HEK293 (cell line): ENCODE measurements around the gene ZNF175.

ENCODE experiments used
- CTCF ChIA-PET: fragments of 350-600 bp; formaldehyde crosslinking; extraction: SDS; loops from one replicate; lab custom pipeline; 2021; ENCODE audit warnings: antibody characterized with exemption; lab: Yijun Ruan, JAX
- POLR2A ChIA-PET: fragments of 300-600 bp; formaldehyde crosslinking; extraction: SDS; loops from one replicate; lab custom pipeline; 2020; ENCODE audit warnings: antibody characterized with exemption, inconsistent platforms; lab: Yijun Ruan, JAX
- H3K27ac ChIP-seq: fragments of 200-500 bp; sonication (Bioruptor generic); 2 replicates; pipeline ENCODE4 v1.5.1; 2014; ENCODE audit warnings: low read depth, low read length, control low read depth, inconsistent platforms; ENCODE audit errors: extremely low read depth
- H3K36me3 ChIP-seq, 2 experiments: fragments of 200-500 bp in 1 of 2; sonication (Bioruptor generic) in 1 of 2; 1 replicate in 1 of 2; 2 replicates in 1 of 2; pipeline ENCODE4 v1.5.1; 2014 to 2017; ENCODE audit warnings: inconsistent platforms in 2 of 2, low read length in 2 of 2; ENCODE audit not compliant: control insufficient read depth in 2 of 2, insufficient read depth in 1 of 2
- H3K4me1 ChIP-seq: fragments of 200-500 bp; sonication (Bioruptor generic); 2 replicates; pipeline ENCODE4 v1.5.1; 2014; ENCODE audit warnings: mild to moderate bottlenecking, low read length, inconsistent platforms; ENCODE audit not compliant: control insufficient read depth, insufficient read depth
- H3K4me3 ChIP-seq: 2 replicates; pipeline ENCODE4 v1.5.1; 2011; ENCODE audit warnings: low read depth, mild to moderate bottlenecking, control low read depth, low read length, moderate library complexity
- H3K9me3 ChIP-seq: fragments of 200-500 bp; sonication (Bioruptor generic); 2 replicates; pipeline ENCODE4 v1.5.1; 2014; ENCODE audit warnings: low read depth, low read length, inconsistent platforms; ENCODE audit not compliant: control insufficient read depth, insufficient read depth
- BCL11B ChIP-seq: fragments of 450-650 bp; formaldehyde crosslinking; IDR thresholded peaks from 2 replicates; pipeline ENCODE4 v1.5.1; 2016; ENCODE audit warnings: low read depth, missing biosample characterization, missing genetic modification characterization
- GLI2 ChIP-seq: fragments of 450-650 bp; formaldehyde crosslinking; IDR thresholded peaks from 2 replicates; pipeline ENCODE4; 2017; ENCODE audit warnings: missing biosample characterization, missing genetic modification characterization, low read depth, borderline replicate concordance
- IKZF3 ChIP-seq: fragments of 450-650 bp; IDR thresholded peaks from 2 replicates; pipeline ENCODE4 v1.5.0; 2018; ENCODE audit warnings: missing biosample characterization, mild to moderate bottlenecking, missing genetic modification characterization, moderate library complexity
- KLF9 ChIP-seq: fragments of 450-650 bp; formaldehyde crosslinking; IDR thresholded peaks from 2 replicates; pipeline ENCODE4 v1.5.1; 2016; ENCODE audit warnings: missing biosample characterization, missing genetic modification characterization, low read depth
- PATZ1 ChIP-seq: fragments of 450-650 bp; formaldehyde crosslinking; IDR thresholded peaks from 2 replicates; pipeline ENCODE4 v1.5.1; 2016; ENCODE audit warnings: missing biosample characterization, missing genetic modification characterization
- RBAK ChIP-seq: fragments of 450-650 bp; formaldehyde crosslinking; IDR thresholded peaks from 2 replicates; pipeline ENCODE4 v1.5.1; 2016; ENCODE audit warnings: missing biosample characterization, missing genetic modification characterization
- SCRT2 ChIP-seq: fragments of 450-650 bp; formaldehyde crosslinking; IDR thresholded peaks from 2 replicates; pipeline ENCODE4 v1.5.1; 2016; ENCODE audit warnings: missing biosample characterization, missing genetic modification characterization
- YY1 ChIP-seq: fragments of 450-650 bp; formaldehyde crosslinking; IDR thresholded peaks from 2 replicates; pipeline ENCODE4 v1.5.1; 2018; ENCODE audit warnings: missing biosample characterization, missing genetic modification characterization
- ZBTB1 ChIP-seq: fragments of 450-650 bp; formaldehyde crosslinking; IDR thresholded peaks from 2 replicates; pipeline ENCODE4 v1.5.1; 2016; ENCODE audit warnings: missing biosample characterization, missing genetic modification characterization
- ZIC2 ChIP-seq: fragments of 450-650 bp; formaldehyde crosslinking; IDR thresholded peaks from 2 replicates; pipeline ENCODE4 v1.5.1; 2016; ENCODE audit warnings: missing biosample characterization, missing genetic modification characterization
- ZNF114 ChIP-seq: fragments of 450-650 bp; formaldehyde crosslinking; IDR thresholded peaks from 2 replicates; pipeline ENCODE4 v1.5.0; 2017; ENCODE audit warnings: missing biosample characterization, missing genetic modification characterization
- ZNF133 ChIP-seq: fragments of 450-650 bp; formaldehyde crosslinking; IDR thresholded peaks from 2 replicates; pipeline ENCODE4 v1.5.1; 2016; ENCODE audit warnings: missing biosample characterization, missing genetic modification characterization
- ZNF138 ChIP-seq: fragments of 450-650 bp; formaldehyde crosslinking; IDR thresholded peaks from 2 replicates; pipeline ENCODE4 v1.5.1; 2016; ENCODE audit warnings: missing biosample characterization, missing genetic modification characterization, borderline replicate concordance
- ZNF140 ChIP-seq: fragments of 450-650 bp; formaldehyde crosslinking; IDR thresholded peaks from 2 replicates; pipeline ENCODE4 v1.5.1; 2016; ENCODE audit warnings: missing biosample characterization, missing genetic modification characterization
- ZNF16 ChIP-seq: fragments of 450-650 bp; formaldehyde crosslinking; IDR thresholded peaks from 2 replicates; pipeline ENCODE4 v1.5.1; 2016; ENCODE audit warnings: low read depth, missing biosample characterization, missing genetic modification characterization
- ZNF184 ChIP-seq: fragments of 450-650 bp; IDR thresholded peaks from 2 replicates; pipeline ENCODE4 v1.5.1; 2018; ENCODE audit warnings: missing biosample characterization, mild to moderate bottlenecking, missing genetic modification characterization
- ZNF211 ChIP-seq: fragments of 450-650 bp; formaldehyde crosslinking; IDR thresholded peaks from 2 replicates; pipeline ENCODE4 v1.5.1; 2016; ENCODE audit warnings: low read depth, missing biosample characterization, missing genetic modification characterization
- ZNF274 ChIP-seq, 2 experiments: fragments of 200-500 bp in 1 of 2; fragments of 450-650 bp in 1 of 2; sonication (Bioruptor generic) in 1 of 2; formaldehyde crosslinking in 1 of 2; IDR thresholded peaks; 2 replicates each; pipeline versions ENCODE4 v1.5.1 to v1.6.1; 2014 to 2016; ENCODE audit warnings: borderline replicate concordance in 1 of 2, inconsistent platforms in 1 of 2, low read length in 1 of 2, missing biosample characterization in 1 of 2, missing genetic modification characterization in 1 of 2
- ZNF350 ChIP-seq: fragments of 450-650 bp; formaldehyde crosslinking; IDR thresholded peaks from 2 replicates; pipeline ENCODE4 v1.5.0; 2017; ENCODE audit warnings: missing biosample characterization, mild to moderate bottlenecking, missing genetic modification characterization
- ZNF354C ChIP-seq: fragments of 450-650 bp; formaldehyde crosslinking; IDR thresholded peaks from 2 replicates; pipeline ENCODE4 v1.5.1; 2016; ENCODE audit warnings: missing biosample characterization, missing genetic modification characterization, low read depth, borderline replicate concordance
- ZNF426 ChIP-seq: fragments of 450-650 bp; formaldehyde crosslinking; IDR thresholded peaks from 2 replicates; pipeline ENCODE4 v1.5.1; 2017; ENCODE audit warnings: missing biosample characterization, missing genetic modification characterization, mild to moderate bottlenecking, inconsistent platforms, moderate library complexity
- ZNF510 ChIP-seq: fragments of 450-650 bp; formaldehyde crosslinking; IDR thresholded peaks from 2 replicates; pipeline ENCODE4 v1.5.1; 2018; ENCODE audit warnings: mild to moderate bottlenecking, missing genetic modification characterization, missing biosample characterization; ENCODE audit not compliant: insufficient replicate concordance
- ZNF544 ChIP-seq: fragments of 450-650 bp; formaldehyde crosslinking; IDR thresholded peaks from 2 replicates; pipeline ENCODE4 v1.5.0; 2017; ENCODE audit warnings: missing biosample characterization, missing genetic modification characterization
- ZNF555 ChIP-seq: fragments of 450-650 bp; formaldehyde crosslinking; conservative IDR thresholded peaks from 2 replicates; pipeline ENCODE4 v1.5.1; 2017; ENCODE audit warnings: missing biosample characterization, mild to moderate bottlenecking, missing genetic modification characterization, inconsistent platforms
- ZNF624 ChIP-seq: fragments of 450-650 bp; formaldehyde crosslinking; IDR thresholded peaks from 2 replicates; pipeline ENCODE4 v1.5.1; 2017; ENCODE audit warnings: missing biosample characterization, missing genetic modification characterization
- ZNF830 ChIP-seq: fragments of 450-650 bp; IDR thresholded peaks from 2 replicates; pipeline ENCODE4 v1.5.0; 2018; ENCODE audit warnings: missing biosample characterization, missing genetic modification characterization, low read depth, mild to moderate bottlenecking, moderate library complexity
- ZSCAN16 ChIP-seq: fragments of 450-650 bp; formaldehyde crosslinking; IDR thresholded peaks from 2 replicates; pipeline ENCODE4 v1.5.1; 2016; ENCODE audit warnings: missing biosample characterization, missing genetic modification characterization
- ZSCAN18 ChIP-seq: fragments of 450-650 bp; formaldehyde crosslinking; IDR thresholded peaks from 2 replicates; pipeline ENCODE4 v1.5.1; 2016; ENCODE audit warnings: missing biosample characterization, missing genetic modification characterization
- ZSCAN4 ChIP-seq: fragments of 450-650 bp; formaldehyde crosslinking; IDR thresholded peaks from 2 replicates; pipeline ENCODE4 v1.5.1; 2017; ENCODE audit warnings: missing biosample characterization, missing genetic modification characterization

ZNF175 gene

GRCh38 chr19:51571599-51571998, 516 bp downstream of the ZNF175 start (continued):
- TF ChIP-seq ZNF510 (tag by site-specific recombination) (no peak), YY1 (tag by site-specific recombination) (no peak)

- Histone ChIP-seq H3K27ac (no peak overlapping the region), H3K4me3 (peak overlapping the region; percentile 92; the same call in 1 of the 2 replicates)
- POLR2A ChIA-PET: no interaction called here
Observed at GRCh38 chr19:51572410-51572809, 1.3 kb downstream of the ZNF175 start.

GRCh38 chr19:51572908-51573307, 1.8 kb downstream of the ZNF175 start:
- POLR2A ChIA-PET: no interaction called here
- H3K27ac ChIP-seq: no peak overlapping the region
- H3K4me3 ChIP-seq: no peak overlapping the region
- H3K4me1 ChIP-seq: no peaks in the 10 kb centered on the region
- no peaks in the 10 kb centered on the region for H3K9me3 ChIP-seq
- TF ChIP-seq ZNF350 (no peak), ZNF114 (no peak), ZNF184 (tag by site-specific recombination) (no peak), ZNF140 (no peak), ZIC2 (tag by site-specific recombination) (no peak), ZNF624 (tag by site-specific recombination) (no peak), GLI2 (tag by site-specific recombination) (no peak), KLF9 (tag by site-specific recombination) (no peak), SCRT2 (tag by site-specific recombination) (no peak), ZNF16 (no peak), ZNF354C (no peak), ZBTB1 (tag by site-specific recombination) (no peak), IKZF3 (tag by site-specific recombination) (no peak), ZSCAN18 (tag by site-specific recombination) (no peak), ZNF133 (no peak)
- TF ChIP-seq, all 188 proteins: peak for 0
- H3K36me3 ChIP-seq: peaks cover 12 to 34% of the 10 kb centered on the region in 2 experiments
- CTCF ChIA-PET: interaction anchor here (0.6 kb wide), 1 partner anchor 14 kb away, joined by 3 read pairs; no protein-coding TSS in a partner anchor

More at GRCh38 chr19:51572410-51572809, 1.3 kb downstream of the ZNF175 start:
- TF ChIP-seq ZNF140 (no peak), ZNF555 (tag by site-specific recombination) (no peak), BCL11B (tag by site-specific recombination) (no peak), ZNF544 (no peak), ZSCAN4 (tag by site-specific recombination) (no peak), ZNF830 (tag by site-specific recombination) (no peak), ZNF138 (no peak), ZNF274 (IDR thresholded peaks at IDR 0.05; ENCODE audit: low read length) (no peak), ZNF274 (tag by site-specific recombination; IDR thresholded peaks at IDR 0.05; ENCODE audit: borderline replicate concordance) (no peak), ZNF426 (tag by site-specific recombination) (no peak), ZSCAN16 (no peak), RBAK (tag by site-specific recombination) (no peak), ZNF211 (tag by site-specific recombination) (no peak), PATZ1 (tag by site-specific recombination) (no peak)
- TF ChIP-seq, all 188 proteins: peak for 0
- Histone ChIP-seq H3K9me3 (no peaks in the 10 kb centered on the region), H3K36me3 (peaks cover 12 to 34% of the 10 kb centered on the region in 2 experiments), H3K4me1 (no peaks in the 10 kb centered on the region)
- CTCF ChIA-PET: interaction anchor here (0.6 to 1.1 kb wide), 2 partner anchors 14 to 89 kb away, joined by 3 to 5 read pairs; no protein-coding TSS in a partner anchor
